K562 (cell line): Measurements from ENCODE around the gene HMGN2. TPM values are rescaled to one million over a fixed set of nuclear protein-coding genes. Genes with fewer than 3 reads are reported as not detected.

Experiments
- ATF1 ChIP-seq, 2 experiments: fragments of 450-650 bp in 1 of 2; IDR thresholded peaks; 2 replicates each; pipeline ENCODE4 v1.6.1; 2016; ENCODE audit warnings: missing compliant biosample characterization in 1 of 2, missing genetic modification characterization in 1 of 2
- CBFB ChIP-seq: sonication (generic); formaldehyde crosslinking; IDR thresholded peaks from 2 replicates; pipeline ENCODE4 v1.4.0; 2020; ENCODE audit warnings: mild to moderate bottlenecking, missing genetic modification reagents
- CBX2 ChIP-seq: fragments of 200-600 bp; sonication (generic); IDR thresholded peaks from one replicate; pipeline ENCODE4 v1.6.1; 2012; ENCODE audit warnings: mild to moderate bottlenecking, low read length, inconsistent platforms; ENCODE audit not compliant: insufficient read depth, poor library complexity, severe bottlenecking
- HDGF ChIP-seq: fragments of 450-650 bp; IDR thresholded peaks from 2 replicates; pipeline ENCODE4 v1.6.1; 2016
- OTX1 ChIP-seq: fragments of 450-650 bp; formaldehyde crosslinking; IDR thresholded peaks from 2 replicates; pipeline ENCODE4 v1.4.0; 2022; ENCODE audit warnings: mild to moderate bottlenecking
- TFAM ChIP-seq: fragments of 250-450 bp; sonication (Bioruptor Pico); conservative IDR thresholded peaks from 2 replicates; pipeline ENCODE4 v1.5.0; 2021; ENCODE audit warnings: mild to moderate bottlenecking, moderate library complexity
- ZNF274 ChIP-seq: IDR thresholded peaks from 2 replicates; pipeline ENCODE4 v1.6.1; 2011; ENCODE audit warnings: low read depth, mild to moderate bottlenecking, low read length, moderate library complexity, borderline replicate concordance
- ZNF766 ChIP-seq: fragments of 200-800 bp; sonication (Bioruptor generic); conservative IDR thresholded peaks from 2 replicates; pipeline ENCODE4 v1.6.1; 2016; ENCODE audit warnings: missing genetic modification characterization, missing compliant biosample characterization
- polyA plus RNA-seq, 8 experiments: library from polyadenylated mRNA; depleted of rRNA in 4 of 8; stranded (reverse) in 5 of 8; unstranded in 3 of 8; fragments of >200 nt; fragmentation: Nextera tagmentation in 2 of 8; fragmentation: Illumina TruSeq in 1 of 8; extraction: Ambion mirVana in 2 of 8; extraction: Trizol in 1 of 8; gene quantifications; 2 replicates each; pipeline versions ENCODE4 v1.2.1 to v1.2.3, GENCODE V29; 2011 to 2014; ENCODE audit warnings: inconsistent platforms in 1 of 8, missing spikeins in 1 of 8
- total RNA-seq, 7 experiments: library from RNA; depleted of rRNA in 6 of 7; stranded (reverse); fragments of >200 nt in 6 of 7; fragmentation: Illumina TruSeq in 2 of 7; extraction: Trizol in 2 of 7; gene quantifications; 2 replicates each; pipeline versions ENCODE4 v1.2.1 to v1.2.3, GENCODE V29; 2011 to 2021; ENCODE audit warnings: low replicate concordance in 1 of 7
- TF ChIP-seq, protein P1 (sequence below): fragments of 200-600 bp; sonication (generic); IDR thresholded peaks from one replicate; pipeline ENCODE4 v1.6.1; 2012; ENCODE audit warnings: mild to moderate bottlenecking, low read depth, low read length, inconsistent platforms
- TF ChIP-seq, protein P2 (sequence below): fragments of 450-650 bp; IDR thresholded peaks from 2 replicates; pipeline ENCODE4 v1.6.1; 2018; ENCODE audit not compliant: partially characterized antibody
- TF ChIP-seq, protein P3 (sequence below): sonication (generic); formaldehyde crosslinking; IDR thresholded peaks from 2 replicates; pipeline ENCODE4 v1.5.0; 2020; ENCODE audit warnings: missing genetic modification reagents

The HMGN2 gene
- total and polyA plus RNA-seq, 9 of the 15 experiments (the other 6 are each of a cell fraction or from before 2014, with no cell fraction given): 370 to 1,354 (median 965) TPM

DNA sequence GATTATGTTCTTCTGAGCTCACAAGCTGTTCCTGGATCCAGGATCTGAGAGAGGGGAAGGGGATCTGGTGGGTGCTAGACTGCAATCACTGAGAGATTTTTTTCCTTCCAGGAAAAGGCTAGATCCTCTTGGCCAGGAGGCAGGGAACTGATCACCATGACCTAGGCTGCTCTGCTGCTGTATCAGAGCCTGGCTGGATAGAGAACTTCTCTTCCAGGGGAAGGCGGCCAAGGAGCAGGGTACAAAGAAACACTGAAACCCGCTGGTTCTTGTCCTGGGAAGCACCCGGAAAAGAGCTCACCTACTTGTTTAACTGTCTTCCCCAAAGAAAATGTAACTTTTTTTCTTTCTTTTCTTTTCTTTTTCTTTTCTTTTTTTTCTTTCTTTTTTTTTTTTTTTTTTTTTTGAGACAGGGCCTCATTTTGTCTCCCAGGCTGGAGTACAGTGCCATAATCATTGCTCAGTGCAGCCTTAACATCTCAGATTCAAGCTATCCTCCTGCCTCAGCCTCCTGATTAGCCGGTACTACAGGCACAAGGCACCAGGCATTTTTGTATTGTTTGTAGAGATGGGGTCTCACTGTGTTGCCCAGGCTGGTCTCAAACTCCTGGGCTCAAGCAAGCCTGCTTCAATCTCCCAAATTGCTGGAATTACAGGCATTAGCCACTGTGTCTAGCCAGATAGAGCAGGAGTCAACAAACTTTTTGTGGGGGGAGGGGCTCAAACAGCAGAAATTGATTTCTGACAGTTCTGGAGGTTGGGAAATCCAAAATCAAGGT is 44.9 kb downstream of the HMGN2 start (continued):
- TF ChIP-seq, protein P1, sequence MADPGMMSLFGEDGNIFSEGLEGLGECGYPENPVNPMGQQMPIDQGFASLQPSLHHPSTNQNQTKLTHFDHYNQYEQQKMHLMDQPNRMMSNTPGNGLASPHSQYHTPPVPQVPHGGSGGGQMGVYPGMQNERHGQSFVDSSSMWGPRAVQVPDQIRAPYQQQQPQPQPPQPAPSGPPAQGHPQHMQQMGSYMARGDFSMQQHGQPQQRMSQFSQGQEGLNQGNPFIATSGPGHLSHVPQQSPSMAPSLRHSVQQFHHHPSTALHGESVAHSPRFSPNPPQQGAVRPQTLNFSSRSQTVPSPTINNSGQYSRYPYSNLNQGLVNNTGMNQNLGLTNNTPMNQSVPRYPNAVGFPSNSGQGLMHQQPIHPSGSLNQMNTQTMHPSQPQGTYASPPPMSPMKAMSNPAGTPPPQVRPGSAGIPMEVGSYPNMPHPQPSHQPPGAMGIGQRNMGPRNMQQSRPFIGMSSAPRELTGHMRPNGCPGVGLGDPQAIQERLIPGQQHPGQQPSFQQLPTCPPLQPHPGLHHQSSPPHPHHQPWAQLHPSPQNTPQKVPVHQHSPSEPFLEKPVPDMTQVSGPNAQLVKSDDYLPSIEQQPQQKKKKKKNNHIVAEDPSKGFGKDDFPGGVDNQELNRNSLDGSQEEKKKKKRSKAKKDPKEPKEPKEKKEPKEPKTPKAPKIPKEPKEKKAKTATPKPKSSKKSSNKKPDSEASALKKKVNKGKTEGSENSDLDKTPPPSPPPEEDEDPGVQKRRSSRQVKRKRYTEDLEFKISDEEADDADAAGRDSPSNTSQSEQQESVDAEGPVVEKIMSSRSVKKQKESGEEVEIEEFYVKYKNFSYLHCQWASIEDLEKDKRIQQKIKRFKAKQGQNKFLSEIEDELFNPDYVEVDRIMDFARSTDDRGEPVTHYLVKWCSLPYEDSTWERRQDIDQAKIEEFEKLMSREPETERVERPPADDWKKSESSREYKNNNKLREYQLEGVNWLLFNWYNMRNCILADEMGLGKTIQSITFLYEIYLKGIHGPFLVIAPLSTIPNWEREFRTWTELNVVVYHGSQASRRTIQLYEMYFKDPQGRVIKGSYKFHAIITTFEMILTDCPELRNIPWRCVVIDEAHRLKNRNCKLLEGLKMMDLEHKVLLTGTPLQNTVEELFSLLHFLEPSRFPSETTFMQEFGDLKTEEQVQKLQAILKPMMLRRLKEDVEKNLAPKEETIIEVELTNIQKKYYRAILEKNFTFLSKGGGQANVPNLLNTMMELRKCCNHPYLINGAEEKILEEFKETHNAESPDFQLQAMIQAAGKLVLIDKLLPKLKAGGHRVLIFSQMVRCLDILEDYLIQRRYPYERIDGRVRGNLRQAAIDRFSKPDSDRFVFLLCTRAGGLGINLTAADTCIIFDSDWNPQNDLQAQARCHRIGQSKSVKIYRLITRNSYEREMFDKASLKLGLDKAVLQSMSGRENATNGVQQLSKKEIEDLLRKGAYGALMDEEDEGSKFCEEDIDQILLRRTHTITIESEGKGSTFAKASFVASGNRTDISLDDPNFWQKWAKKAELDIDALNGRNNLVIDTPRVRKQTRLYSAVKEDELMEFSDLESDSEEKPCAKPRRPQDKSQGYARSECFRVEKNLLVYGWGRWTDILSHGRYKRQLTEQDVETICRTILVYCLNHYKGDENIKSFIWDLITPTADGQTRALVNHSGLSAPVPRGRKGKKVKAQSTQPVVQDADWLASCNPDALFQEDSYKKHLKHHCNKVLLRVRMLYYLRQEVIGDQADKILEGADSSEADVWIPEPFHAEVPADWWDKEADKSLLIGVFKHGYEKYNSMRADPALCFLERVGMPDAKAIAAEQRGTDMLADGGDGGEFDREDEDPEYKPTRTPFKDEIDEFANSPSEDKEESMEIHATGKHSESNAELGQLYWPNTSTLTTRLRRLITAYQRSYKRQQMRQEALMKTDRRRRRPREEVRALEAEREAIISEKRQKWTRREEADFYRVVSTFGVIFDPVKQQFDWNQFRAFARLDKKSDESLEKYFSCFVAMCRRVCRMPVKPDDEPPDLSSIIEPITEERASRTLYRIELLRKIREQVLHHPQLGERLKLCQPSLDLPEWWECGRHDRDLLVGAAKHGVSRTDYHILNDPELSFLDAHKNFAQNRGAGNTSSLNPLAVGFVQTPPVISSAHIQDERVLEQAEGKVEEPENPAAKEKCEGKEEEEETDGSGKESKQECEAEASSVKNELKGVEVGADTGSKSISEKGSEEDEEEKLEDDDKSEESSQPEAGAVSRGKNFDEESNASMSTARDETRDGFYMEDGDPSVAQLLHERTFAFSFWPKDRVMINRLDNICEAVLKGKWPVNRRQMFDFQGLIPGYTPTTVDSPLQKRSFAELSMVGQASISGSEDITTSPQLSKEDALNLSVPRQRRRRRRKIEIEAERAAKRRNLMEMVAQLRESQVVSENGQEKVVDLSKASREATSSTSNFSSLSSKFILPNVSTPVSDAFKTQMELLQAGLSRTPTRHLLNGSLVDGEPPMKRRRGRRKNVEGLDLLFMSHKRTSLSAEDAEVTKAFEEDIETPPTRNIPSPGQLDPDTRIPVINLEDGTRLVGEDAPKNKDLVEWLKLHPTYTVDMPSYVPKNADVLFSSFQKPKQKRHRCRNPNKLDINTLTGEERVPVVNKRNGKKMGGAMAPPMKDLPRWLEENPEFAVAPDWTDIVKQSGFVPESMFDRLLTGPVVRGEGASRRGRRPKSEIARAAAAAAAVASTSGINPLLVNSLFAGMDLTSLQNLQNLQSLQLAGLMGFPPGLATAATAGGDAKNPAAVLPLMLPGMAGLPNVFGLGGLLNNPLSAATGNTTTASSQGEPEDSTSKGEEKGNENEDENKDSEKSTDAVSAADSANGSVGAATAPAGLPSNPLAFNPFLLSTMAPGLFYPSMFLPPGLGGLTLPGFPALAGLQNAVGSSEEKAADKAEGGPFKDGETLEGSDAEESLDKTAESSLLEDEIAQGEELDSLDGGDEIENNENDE: no peak
- TF ChIP-seq HDGF: no peak
- TF ChIP-seq ZNF274: no peak
- no peak for TF ChIP-seq OTX1 (CRISPR knock-in tag)
- TF ChIP-seq CBX2: no peak
- TF ChIP-seq, protein P2, sequence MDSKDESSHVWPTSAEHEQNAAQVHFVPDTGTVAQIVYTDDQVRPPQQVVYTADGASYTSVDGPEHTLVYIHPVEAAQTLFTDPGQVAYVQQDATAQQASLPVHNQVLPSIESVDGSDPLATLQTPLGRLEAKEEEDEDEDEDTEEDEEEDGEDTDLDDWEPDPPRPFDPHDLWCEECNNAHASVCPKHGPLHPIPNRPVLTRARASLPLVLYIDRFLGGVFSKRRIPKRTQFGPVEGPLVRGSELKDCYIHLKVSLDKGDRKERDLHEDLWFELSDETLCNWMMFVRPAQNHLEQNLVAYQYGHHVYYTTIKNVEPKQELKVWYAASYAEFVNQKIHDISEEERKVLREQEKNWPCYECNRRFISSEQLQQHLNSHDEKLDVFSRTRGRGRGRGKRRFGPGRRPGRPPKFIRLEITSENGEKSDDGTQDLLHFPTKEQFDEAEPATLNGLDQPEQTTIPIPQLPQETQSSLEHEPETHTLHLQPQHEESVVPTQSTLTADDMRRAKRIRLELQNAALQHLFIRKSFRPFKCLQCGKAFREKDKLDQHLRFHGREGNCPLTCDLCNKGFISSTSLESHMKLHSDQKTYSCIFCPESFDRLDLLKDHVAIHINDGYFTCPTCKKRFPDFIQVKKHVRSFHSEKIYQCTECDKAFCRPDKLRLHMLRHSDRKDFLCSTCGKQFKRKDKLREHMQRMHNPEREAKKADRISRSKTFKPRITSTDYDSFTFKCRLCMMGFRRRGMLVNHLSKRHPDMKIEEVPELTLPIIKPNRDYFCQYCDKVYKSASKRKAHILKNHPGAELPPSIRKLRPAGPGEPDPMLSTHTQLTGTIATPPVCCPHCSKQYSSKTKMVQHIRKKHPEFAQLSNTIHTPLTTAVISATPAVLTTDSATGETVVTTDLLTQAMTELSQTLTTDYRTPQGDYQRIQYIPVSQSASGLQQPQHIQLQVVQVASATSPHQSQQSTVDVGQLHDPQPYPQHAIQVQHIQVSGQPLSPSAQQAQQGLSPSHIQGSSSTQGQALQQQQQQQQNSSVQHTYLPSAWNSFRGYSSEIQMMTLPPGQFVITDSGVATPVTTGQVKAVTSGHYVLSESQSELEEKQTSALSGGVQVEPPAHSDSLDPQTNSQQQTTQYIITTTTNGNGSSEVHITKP: no peak
- TF ChIP-seq ZNF766 (CRISPR knock-in tag): 0 out of 2 replicates have a peak, but pooled peaks have one; percentile 25
- TF ChIP-seq CBFB (CRISPR knock-in tag): no peak
- no peak for TF ChIP-seq TFAM
- TF ChIP-seq, protein P3, sequence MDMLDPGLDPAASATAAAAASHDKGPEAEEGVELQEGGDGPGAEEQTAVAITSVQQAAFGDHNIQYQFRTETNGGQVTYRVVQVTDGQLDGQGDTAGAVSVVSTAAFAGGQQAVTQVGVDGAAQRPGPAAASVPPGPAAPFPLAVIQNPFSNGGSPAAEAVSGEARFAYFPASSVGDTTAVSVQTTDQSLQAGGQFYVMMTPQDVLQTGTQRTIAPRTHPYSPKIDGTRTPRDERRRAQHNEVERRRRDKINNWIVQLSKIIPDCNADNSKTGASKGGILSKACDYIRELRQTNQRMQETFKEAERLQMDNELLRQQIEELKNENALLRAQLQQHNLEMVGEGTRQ (CRISPR knock-in tag): no peak
- TF ChIP-seq ATF1 (CRISPR knock-in tag; IDR thresholded peaks at IDR 0.05): no peak
- TF ChIP-seq ATF1 (tag; IDR thresholded peaks at IDR 0.05): no peak
